ENCODE data around the gene FBXO46. TPM values are rescaled to one million over a fixed set of nuclear protein-coding genes. Genes with fewer than 3 reads are reported as not detected.
A peak's percentile ranks its signal among the peaks of the same experiment; 100 is the strongest.
"Not testable (repeated sequence)": the region's sequence is repeated elsewhere in the genome, so short reads cannot be mapped to it uniquely, and the experiment has no call there.

The FBXO46 gene
- polyA plus RNA-seq, 1 experiment, result 1.4 TPM

GRCh38 chr19:45754323-45754722, 23.6 kb upstream of the FBXO46 start:
- no peaks in the 10 kb centered on the region for H3K9me3 ChIP-seq (ENCODE audit: control insufficient read depth, insufficient read depth, low read length)
- H3K27ac ChIP-seq (ENCODE audit: low read depth, low read length), result no peak overlapping the region
- ChIA-PET CTCF (interaction anchor here (0.6 to 1.7 kb wide), 2 partner anchors 9 to 62 kb away, joined by 3 to 5 read pairs; no protein-coding TSS in a partner anchor), POLR2A (interaction anchor here (1.3 kb wide), 1 partner anchor 13 kb away, joined by 7 read pairs; no protein-coding TSS in a partner anchor)
- no peaks in the 10 kb centered on the region for H3K27me3 ChIP-seq (ENCODE audit: control insufficient read depth, insufficient read depth, low read length)
- TF ChIP-seq CTCF (IDR thresholded peaks at IDR 0.05; ENCODE audit: low read depth, low read length), result no peak
- DNase-seq (ENCODE audit: low read depth, low spot score), result no peak
- H3K4me3 ChIP-seq (ENCODE audit: low read depth, low read length), result no peak overlapping the region

GRCh38 chr19:45753548-45753947, 22.9 kb upstream of the FBXO46 start:
- Histone ChIP-seq H3K9me3 (ENCODE audit: control insufficient read depth, insufficient read depth, low read length) (no peaks in the 10 kb centered on the region), H3K27ac (ENCODE audit: low read depth, low read length) (no peak overlapping the region), H3K4me3 (ENCODE audit: low read depth, low read length) (no peak overlapping the region), H3K27me3 (ENCODE audit: control insufficient read depth, insufficient read depth, low read length) (no peaks in the 10 kb centered on the region)
- ChIA-PET POLR2A (interaction anchor here (0.5 to 1.3 kb wide), 2 partner anchors 13 to 43 kb away, joined by 5 to 7 read pairs; no protein-coding TSS in a partner anchor), CTCF (interaction anchor here (1.7 kb wide), 1 partner anchor 9 kb away, joined by 5 read pairs; no protein-coding TSS in a partner anchor)
- no peak for DNase-seq (ENCODE audit: low read depth, low spot score)
- TF ChIP-seq CTCF (IDR thresholded peaks at IDR 0.05; ENCODE audit: low read depth, low read length), result peak; percentile 15; the same call in 1 of the 2 replicates

DNA sequence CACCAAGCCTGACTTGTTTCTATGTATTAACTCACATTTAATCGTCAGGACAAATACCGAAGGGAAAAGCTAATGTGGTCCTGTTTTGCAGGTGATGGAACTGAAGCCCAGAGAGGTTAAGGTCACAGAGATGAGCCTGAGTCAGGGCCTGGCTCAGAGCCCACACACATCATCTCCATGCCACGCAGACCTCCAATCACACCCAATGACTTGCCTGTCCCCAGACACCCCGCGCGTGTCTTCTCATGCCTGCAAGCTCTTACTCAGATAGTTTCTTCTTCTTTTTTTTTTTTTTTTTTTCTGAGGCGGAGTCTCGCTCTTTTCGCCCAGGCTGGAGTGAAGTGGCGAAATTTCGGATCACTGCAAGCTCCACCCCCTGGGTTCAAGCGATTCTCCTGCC, 21.9 kb upstream of the FBXO46 start:
- ChIA-PET POLR2A (interaction anchor here (0.5 to 0.6 kb wide), 2 partner anchors 8 to 35 kb away, joined by 4 to 8 read pairs; no protein-coding TSS in a partner anchor), CTCF (interaction anchor here (1.2 kb wide), 1 partner anchor 17 kb away, joined by 3 read pairs; no protein-coding TSS in a partner anchor)
- no peak for DNase-seq (ENCODE audit: low read depth, low spot score)
- no peak overlapping the region for H3K4me3 ChIP-seq (ENCODE audit: low read depth, low read length)
- no peaks in the 10 kb centered on the region for H3K27me3 ChIP-seq (ENCODE audit: control insufficient read depth, insufficient read depth, low read length)
- TF ChIP-seq CTCF (IDR thresholded peaks at IDR 0.05; ENCODE audit: low read depth, low read length), result no peak
- H3K9me3 ChIP-seq (ENCODE audit: control insufficient read depth, insufficient read depth, low read length), result no peaks in the 10 kb centered on the region
- H3K27ac ChIP-seq (ENCODE audit: low read depth, low read length), result no peak overlapping the region

- H3K4me3 ChIP-seq (ENCODE audit: low read depth, low read length); H3K27me3 ChIP-seq (ENCODE audit: control insufficient read depth, insufficient read depth, low read length); H3K27ac ChIP-seq (ENCODE audit: low read depth, low read length); POLR2A ChIA-PET; DNase-seq (ENCODE audit: low read depth, low spot score); H3K9me3 ChIP-seq (ENCODE audit: control insufficient read depth, insufficient read depth, low read length): not testable (repeated sequence)
- CTCF ChIA-PET, result interaction anchor here (0.6 to 1.2 kb wide), 2 partner anchors 19 to 72 kb away, joined by 3 read pairs; no protein-coding TSS in a partner anchor
Observed at GRCh38 chr19:45751483-45751882, 20.8 kb upstream of the FBXO46 start.

- Histone ChIP-seq H3K9me3 (ENCODE audit: control insufficient read depth, insufficient read depth, low read length) (no peaks in the 10 kb centered on the region), H3K27ac (ENCODE audit: low read depth, low read length) (no peak overlapping the region), H3K4me3 (ENCODE audit: low read depth, low read length) (no peak overlapping the region), H3K27me3 (ENCODE audit: control insufficient read depth, insufficient read depth, low read length) (peaks cover 13% of the 10 kb centered on the region)
- no peak for DNase-seq (ENCODE audit: low read depth, low spot score)
- ChIA-PET CTCF (no interaction called here), POLR2A (interaction anchor here (0.6 kb wide), 1 partner anchor 23 kb away, joined by 3 read pairs; no protein-coding TSS in a partner anchor)
- TF ChIP-seq CTCF (IDR thresholded peaks at IDR 0.05; ENCODE audit: low read depth, low read length), result no peak
Observed at GRCh38 chr19:45747513-45747912, 16.8 kb upstream of the FBXO46 start.

Measured in AG04450 (cell line).